Renal cortex interstitium (tissue), 11 donors: Measurements from ENCODE around the gene DYNLRB2. TPM values are rescaled to one million over a fixed set of nuclear protein-coding genes. Genes with fewer than 3 reads are reported as not detected.
A peak's percentile ranks its signal among the peaks of the same experiment; 100 is the strongest.

Source experiments
- DNase-seq, 11 donors: peaks; one replicate each; pipeline ENCODE4 v3.0.0-alpha.2; 2013; ENCODE audit warnings: low read depth in 9 of 11, low spot score in 4 of 11; ENCODE audit errors: extremely low read depth in 1 of 11
- polyA plus RNA-seq, 3 donors: library from polyadenylated mRNA; unstranded; fragments of 120-200 nt; gene quantifications; one replicate each; pipeline ENCODE4 v1.2.1, GENCODE V29; 2013; ENCODE audit not compliant: insufficient read length in 3 of 3

DYNLRB2 gene
- polyA plus RNA-seq, 3 donors, result 7.5 to 9.4 (median 7.6) TPM

DNA sequence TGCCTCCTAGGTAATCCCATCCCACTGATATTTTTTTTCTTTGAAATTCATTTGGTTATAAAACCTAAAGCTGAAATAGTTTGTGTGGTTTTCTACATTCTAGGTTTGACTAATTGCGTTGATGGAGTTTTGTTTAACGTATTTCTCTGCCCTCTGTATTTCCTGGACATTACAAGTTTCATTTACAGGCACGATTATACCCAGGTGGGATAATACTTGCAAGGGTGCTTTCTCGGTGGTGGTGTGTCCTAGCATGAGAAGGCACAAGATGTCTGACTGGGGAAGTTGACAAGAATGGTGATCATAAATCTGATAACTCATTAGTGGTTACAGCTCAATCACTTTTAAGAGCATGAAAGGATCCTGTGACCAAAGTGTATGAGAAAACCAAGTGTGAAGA is 45.0 kb downstream of the DYNLRB2 start:
- DNase-seq, result peak in 1 of 11 donors; percentile 1

DNA sequence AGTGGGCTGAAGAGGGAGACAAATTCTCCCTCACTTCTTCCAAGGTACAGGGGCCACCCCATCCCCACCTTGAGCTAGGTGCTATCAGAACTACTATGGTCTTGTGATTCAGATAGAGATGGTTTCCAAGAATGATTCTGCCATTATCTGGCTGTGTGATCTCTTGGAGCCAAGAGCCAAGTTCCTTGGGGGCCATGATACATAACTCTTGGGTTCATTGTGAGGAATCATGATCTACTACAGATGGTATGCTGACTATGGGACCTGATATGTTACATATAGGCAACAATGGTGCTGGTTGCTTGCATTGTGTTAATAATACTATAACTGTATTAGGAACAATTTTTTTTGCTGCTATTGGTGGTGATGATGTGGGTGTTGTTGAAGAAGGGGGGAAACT is 45.7 kb downstream of the DYNLRB2 start:
- DNase-seq, result no peak

DNA sequence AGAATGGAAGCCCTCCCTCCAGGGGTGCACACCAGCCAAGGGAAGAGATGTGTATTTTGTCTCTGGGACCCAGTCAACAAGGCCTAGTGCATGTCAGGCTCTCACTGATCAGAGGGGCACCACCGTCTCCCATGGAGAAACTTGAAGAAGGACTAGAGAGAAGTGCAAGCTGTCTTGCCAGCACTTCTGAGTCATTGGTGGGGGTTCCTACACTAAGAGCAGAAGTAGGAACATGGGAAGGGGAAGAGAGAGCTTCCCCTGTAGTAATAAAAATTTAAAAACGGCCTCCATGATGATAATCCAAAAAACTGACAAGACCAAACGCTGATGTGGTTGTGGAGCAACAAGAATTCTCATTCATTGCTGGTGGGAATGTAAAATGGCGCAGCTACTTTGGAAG is 46.3 kb downstream of the DYNLRB2 start:
- DNase-seq, result no peak

DNA sequence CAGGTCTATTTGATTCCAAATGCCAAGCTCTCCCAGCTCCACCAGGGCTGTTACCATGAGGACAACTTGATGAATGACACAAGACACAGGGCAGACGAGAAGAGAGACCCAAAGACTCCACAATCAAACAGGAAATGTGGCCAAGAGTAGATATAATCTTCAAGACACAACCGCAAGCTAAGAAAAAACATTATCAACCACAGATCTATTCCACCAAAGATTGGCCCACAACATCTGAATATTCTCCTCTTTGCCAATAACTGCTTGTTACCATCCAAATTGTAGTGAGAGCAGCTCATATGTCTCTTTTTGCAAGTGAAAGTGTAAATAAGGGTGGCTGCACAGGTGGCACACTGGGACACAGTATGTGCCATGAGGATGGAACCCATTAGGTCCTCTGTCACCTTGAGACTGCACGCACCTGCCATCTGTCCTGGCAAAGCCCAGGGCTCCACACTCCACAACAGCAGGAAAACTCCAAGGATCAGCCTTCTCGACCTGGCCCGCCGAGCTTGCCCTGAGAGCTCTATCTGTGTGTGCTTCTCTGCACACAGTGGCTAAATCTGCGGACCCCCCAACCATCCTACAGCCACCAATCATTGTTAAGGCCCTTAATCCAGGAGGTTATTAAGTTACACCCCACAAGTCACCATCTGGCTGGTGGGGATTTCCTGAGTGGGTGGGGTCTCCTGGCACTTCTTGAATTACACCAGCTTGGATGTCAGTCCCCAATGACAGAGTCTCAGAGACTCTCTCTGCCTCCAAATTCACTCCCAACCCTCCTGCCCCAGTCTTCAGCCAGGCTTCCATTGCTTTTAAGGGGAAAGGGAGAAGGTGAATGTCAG is 50.5 kb downstream of the DYNLRB2 start:
- DNase-seq, result no peak

DNA sequence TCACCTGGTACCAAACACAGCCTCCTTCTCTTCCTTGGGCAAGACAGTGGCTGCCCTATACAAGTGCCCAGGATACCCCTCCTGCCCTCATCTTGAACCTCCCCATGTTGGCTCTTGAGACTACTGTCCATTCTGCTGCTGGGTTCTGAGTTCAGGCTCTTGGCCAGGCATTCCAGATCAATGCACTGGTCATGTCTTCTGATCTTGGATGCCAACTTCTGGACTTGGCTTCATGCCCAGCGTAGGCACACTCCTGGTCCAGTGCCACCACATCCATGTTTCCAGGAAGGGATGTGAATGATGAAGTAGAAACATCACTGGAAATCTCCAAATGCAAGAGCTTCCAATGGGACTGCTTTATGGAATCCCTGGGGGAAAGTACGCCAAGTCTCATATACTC is 51.5 kb downstream of the DYNLRB2 start:
- DNase-seq, result no peak

DNA sequence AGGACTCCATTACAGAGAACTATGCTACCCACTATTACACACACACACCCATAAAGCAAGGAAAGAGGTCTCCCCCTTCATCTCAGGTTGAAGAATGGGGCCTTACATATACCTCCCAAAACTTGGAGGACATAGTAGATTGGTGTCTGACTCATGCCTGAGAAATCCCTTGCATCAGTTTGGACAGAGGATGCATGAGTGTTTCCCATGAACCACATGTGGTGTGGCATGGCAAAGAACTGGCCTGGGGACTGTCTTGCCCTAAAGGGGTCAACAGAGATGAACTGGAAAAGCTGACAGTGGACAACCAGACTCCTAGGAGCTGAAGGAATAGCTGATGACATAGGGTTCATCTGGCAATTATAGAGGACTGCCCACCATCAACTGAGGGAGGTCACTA is 54.0 kb downstream of the DYNLRB2 start:
- DNase-seq, result no peak

DNA sequence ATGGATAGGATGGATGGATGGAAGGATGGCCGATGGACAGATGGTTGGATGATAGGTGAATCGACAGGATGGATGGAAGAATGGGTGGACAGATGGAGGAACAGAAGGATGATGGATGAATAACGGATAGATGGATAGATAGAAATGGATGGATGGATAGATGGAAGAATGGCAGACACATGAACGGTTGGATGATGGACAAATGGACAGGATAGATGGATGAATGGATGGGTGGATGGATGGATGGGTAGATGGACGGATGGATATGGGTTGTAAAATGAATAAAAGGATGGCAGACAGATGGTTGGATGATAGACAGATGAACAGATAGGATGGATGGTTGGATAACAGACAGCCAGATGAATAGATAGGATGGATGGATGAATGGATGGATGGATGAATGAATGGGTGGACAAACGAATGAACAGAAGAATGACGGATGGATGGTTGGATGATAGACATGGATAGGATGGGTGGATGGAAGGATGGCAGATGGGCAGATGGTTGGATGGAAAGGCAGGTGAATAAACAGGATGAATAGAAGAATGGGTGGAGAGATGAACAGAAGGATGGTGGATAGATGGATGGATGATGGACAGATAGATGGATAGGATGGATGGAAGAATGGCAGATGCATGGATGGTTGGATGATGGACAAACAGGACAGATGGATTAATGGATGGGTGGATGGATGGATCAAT is 55.9 kb downstream of the DYNLRB2 start:
- DNase-seq, result no peak

DNA sequence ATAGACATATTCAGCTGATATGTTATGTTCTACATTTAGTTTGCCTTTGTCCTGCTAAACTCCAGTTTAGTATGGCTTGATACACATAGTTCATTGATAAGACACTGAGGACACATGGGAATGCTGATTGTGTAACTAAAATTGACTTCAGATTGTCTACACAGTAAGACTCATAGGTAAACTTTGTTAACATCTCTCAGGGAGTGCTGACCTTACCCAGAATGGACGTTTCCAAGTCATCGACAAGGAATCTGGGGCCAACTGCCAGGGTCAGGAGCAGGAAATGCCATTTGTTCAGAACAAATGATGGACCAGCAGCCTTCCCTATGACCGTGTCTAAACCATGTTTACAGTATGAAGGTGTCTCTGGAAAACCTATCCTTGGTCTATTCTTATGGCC is 58.7 kb downstream of the DYNLRB2 start:
- DNase-seq, result no peak
